ENCODE data around the gene DCLK1.

Gene DCLK1

GRCh38 chr13:36131222-36131930 lies at the start of gene DCLK1:
Gene DCLK1 (minus strand): TSS chr13:36131382.
- DNase-seq: no peak

DNA sequence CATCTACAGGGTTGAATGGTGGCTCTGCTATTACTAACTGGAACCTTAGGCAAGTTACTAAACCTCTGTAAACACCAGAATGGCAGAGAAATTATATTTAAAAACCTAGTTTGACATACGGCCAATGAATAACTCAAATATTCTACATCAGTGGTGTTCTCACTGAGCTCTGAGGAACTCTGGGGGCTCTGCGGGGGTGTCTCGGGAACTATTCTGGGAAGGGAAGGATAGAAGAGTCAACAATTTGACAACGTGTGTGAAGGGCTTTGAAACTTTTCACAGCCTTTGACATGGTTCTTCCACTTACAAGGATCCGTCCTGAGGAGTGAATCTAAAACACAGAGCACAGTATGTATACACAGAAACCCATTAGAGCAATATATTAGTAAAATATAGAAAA lies 44.4 kb upstream of the DCLK1 start:
- no peak for DNase-seq

DNA sequence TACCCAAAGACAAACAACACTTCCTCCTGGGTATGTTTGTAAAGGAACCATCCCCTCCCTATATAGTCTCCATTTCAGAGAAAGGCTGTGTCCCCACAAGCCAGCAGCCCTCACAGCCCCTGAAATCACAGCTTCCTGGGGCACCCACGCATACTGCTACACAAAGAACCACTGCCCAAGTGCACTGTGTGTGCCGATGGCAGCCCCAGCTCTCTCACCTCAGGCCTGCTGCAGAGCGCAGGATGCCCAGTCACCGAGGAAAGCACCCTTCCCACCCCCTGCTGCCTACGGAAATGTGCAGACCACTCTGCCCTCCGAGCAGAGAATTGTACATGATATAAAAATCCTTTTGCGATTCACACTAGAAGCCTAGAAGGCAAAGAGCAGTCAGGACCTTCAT lies 43.7 kb upstream of the DCLK1 start:
- no peak for DNase-seq

DNA sequence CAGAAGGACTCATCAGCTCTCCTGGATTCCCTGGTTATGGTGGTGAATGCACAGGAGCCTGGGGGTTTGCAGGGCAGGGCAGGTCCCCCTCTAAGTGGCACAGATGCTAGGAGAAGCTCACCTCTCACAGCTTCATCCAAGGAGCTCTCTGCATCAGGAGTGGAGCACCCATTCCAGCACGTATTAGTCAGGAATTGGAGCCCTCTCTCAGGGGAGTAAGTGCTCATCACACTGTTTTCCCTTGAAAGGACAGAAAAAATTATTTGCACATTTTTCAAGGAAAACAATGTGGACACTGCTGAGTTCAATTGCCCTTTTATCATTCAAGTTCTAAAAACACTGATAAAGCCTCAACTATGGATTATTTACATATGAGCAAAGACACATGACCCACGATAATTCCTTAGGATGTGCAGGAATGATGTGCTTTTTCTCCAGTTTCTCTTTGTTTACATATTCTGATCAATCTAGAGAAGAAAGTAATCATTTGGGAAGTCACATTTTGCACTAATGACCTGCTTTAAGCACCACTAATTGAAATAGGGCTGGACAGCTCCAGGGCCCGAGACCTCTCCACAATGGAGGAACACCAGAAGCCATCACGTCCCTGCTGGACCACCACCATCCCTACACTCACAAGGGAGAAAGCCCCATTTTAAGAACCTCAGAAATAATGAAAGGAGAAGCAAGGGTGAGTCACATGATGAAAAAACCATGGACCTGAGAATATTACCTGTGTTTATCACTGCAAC lies 42.6 kb upstream of the DCLK1 start:
- no peak for DNase-seq

DNA sequence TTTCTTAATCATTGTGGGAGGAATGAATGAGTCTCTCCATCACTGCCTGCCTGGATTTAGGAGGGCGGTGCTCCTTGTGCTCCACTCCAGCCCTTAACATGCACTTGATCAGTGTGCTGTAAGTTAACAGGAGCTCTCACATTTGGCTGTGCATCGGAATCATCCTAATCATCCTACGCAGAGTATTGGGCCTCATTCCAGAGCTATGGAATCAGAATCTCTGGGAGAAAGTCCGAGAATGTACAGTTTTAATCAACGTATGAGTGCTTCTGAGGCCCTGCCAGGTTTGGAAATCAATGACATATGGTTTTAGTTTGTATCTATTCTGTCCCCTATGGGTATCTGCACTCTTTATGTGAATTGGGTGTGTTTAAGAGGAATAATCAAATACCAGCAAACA lies 34.9 kb upstream of the DCLK1 start:
- DNase-seq: no peak

DNA sequence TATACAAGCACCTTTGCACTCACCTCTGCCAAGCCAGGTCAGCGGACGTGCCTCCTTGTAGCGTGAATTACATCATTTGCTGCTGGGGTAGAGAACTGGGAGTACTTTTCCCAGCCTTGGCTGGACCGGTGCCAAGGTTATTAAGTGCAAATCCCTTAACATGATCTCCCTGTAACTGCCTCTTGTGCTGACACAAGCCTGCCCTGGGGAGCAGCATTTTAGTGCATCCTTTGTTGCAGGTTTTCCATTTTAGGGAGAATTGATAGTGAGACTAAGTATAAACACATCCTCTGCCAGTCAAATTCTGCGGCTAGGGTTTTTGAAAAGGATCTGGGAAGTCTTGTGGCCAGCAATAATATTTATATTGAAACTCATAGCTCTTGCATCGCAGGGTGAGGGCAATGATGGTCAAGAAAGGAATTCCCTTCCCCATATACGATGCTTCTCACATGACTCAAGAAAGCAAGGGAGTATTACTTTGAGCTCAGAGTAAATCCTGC lies 32.7 kb upstream of the DCLK1 start:
- peak; percentile 98 for DNase-seq

DNA sequence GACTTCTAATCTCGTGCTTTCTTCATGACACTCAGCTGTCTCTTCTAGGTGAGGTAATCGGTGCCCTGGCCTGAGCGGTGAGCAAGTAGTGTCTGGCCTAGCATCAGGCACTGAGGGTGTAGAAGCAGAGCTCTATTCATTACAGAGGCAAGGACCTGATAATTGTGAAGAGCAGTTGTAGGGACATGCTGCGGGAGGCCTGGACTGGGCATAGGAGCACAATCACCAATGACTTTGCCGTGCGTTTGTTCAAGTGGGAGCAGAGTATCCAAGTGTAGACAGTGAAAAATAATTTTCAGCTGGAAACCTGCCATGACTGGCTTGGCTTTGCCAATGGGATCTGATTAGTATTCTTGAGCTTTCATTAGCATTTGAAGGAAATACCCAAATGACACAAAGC lies 32.1 kb upstream of the DCLK1 start:
- DNase-seq: no peak

- no peak for DNase-seq
Observed at GRCh38 chr13:36160297-36160696, 29.1 kb upstream of the DCLK1 start.

DNA sequence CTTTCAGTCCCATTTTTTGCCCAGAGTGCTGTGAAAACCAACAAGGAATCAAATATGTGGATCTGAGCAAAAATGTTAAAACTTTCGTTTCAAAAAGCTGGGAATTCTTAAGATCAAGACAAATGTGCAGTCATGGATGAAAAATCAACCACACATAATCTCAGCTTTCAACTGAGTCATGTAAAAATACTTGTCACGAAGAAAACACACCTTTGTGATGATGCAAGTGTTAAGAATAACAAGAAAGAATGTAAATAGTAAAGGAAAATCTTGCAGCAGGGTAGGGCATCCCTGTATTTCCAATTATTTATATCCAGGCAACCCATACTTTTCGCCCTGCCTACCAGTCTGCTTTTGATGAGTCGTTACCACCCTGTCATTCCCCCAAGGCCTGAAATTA lies 27.4 kb upstream of the DCLK1 start:
- peak; percentile 60 for DNase-seq

GRCh38 chr13:36157480-36157879 lies 26.3 kb upstream of the DCLK1 start:
- DNase-seq: no peak

DNA sequence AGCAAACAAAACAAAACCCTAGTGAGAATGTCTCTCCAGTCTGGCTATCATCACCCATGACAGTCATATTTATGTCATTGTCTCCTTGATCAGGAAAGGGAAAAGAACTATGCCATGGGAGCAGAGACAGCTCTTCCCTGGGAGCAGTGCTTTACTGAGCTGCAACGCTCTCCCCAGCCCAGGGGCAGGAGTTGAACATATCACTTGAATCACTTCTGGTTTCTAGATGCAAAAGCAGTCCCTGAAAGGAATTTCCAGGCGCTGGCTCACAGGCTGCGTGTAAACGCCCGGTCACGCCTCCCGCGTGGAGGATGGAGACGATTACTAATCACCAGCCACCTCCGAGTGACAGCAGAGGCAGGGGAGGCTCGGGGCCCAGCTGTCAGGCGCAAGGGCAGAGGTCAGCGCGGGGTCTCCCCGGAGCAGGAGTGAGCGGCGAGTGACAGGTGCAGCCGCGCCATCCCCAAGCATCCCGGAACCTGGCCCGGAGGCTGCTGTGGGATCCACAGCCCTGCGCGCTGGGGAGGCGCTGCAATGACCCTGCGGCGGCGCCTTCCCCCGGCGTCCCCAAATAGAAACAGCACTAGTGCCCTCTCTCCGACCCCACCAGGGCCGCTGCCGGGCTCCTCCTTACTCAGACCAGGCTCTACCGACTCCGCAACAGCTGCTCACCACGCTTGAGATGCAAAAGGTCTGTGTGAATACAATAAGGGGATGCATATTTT lies 23.5 kb upstream of the DCLK1 start:
- peak; percentile 31 for DNase-seq

GRCh38 chr13:36151591-36151990 lies 20.4 kb upstream of the DCLK1 start:
- DNase-seq: no peak

DNA sequence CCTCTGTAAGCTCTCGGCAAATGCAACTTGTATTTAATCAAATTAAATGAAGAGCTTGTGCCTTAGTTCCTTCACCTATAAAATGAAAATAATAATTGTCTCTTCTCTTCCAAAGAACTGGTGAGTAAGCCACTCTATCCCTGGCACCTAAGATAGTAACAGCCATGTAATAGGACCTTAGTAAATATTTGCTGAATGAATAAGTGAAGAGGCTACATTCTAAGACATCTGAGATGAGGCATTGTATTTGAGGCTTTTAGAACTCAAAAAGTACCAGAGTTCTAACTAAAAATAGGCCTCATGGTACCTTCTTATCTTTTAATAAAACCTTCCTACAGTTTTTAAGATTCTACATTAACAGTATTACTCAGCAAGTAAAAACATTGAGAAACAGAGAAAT lies 17.3 kb upstream of the DCLK1 start:
- no peak for DNase-seq

- no peak for DNase-seq
Observed at GRCh38 chr13:36147330-36147729, 16.1 kb upstream of the DCLK1 start.

GRCh38 chr13:36146511-36147269 lies 15.5 kb upstream of the DCLK1 start:
- no peak for DNase-seq

GRCh38 chr13:36143738-36144137 lies 12.6 kb upstream of the DCLK1 start:
- DNase-seq: no peak

DNA sequence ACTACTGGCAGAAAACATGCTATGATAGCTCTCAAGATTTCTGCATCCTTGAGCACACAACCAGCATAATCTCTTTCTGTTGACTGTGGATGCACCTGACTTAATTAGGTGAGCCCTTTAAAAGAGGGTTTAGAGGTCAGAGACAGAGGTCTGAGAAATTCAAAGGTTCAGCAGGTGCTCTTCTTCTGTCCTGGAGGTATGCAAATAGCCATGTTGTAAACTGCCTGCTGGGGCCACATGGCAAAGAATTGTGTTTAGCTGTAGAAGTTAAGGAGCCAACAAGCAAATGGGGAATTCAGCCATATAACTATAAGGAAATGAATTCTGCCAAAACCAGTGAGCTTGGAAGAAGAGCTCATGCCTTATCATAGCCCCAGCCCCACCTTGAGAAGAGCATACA lies 11.6 kb upstream of the DCLK1 start:
- DNase-seq: no peak

DNA sequence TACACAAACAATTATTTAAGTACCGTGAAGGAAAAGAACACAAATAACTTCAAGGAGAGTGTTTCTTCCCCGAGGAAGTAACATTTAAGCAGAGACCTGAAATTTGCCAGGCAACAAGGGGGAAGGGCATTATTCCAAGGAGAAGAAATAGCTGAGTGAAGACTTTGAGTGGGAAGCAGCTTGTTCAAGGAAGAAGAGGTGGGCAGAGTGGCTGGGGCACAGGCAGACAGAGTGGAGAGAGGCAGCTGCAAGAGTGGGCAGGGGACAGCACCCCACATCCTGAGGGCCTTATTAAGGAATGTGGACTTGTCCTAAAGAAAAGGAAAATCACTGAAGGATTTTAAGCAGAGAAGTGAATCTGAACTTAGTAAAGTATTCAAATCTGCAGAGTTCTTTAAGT lies 4.7 kb upstream of the DCLK1 start:
- no peak for DNase-seq

GRCh38 chr13:36134632-36135031 lies 3.5 kb upstream of the DCLK1 start:
- no peak for DNase-seq

DNA sequence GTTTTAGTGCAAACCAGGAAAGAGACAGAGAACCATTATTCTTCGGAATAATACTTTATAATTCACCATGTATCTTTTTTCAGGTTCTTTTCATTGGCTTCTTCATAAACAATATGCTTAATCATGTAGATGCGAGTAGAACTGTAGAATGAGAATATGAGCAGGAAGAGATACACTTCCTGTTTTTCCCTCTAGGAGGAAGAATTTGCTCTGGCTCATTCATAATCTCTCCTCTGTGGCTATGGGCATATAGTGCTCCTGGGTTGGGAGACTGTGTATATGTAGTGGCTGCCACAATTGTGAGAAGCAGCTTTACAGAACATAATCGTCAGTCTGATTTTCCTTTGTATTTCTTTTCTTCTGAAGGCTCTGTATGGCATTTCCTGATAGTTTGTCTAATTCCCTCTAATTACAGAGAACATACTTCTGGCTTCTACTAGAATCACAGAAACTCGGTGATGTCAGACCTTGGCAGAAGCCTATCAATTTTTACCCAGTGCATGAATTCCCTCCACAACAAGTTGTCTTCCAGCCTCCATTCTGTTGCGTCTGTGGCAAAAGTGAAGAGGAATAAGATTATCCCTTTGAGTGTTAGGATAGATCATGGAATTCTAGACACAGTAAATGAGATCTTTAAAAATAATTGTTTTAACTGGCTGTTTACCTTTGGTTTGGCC lies 2.9 kb upstream of the DCLK1 start:
- no peak for DNase-seq

DNA sequence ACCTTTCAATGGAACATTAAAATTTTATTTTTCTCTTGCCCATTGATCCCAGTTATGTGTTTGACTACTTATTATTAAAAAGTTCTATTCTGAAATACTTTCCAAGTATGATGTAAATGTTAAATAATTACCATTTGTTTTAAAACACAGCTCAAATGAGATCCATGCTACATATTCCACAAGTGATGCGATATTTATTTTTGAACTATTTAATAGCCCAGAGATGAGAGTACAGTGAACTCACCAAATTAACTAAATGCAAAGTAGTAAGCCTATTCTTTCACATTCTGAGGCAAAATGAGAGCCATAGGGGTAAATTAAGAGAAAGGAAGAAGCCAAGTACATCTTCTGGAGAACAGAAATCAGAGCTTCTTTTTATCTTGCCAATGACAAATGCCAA lies 1.2 kb upstream of the DCLK1 start:
- no peak for DNase-seq

GRCh38 chr13:36131931-36132297 lies 732 bp upstream of the DCLK1 start:
- DNase-seq: no peak
